GM19468 (cell line): ENCODE measurements around the gene KLK4.
A peak's percentile ranks its signal among the peaks of the same experiment; 100 is the strongest.
"Not testable (repeated sequence)": the region's sequence is repeated elsewhere in the genome, so short reads cannot be mapped to it uniquely, and the experiment has no call there.

Source experiments
- ATAC-seq: cut with Tn5 transposase; IDR thresholded peaks from one replicate; pipeline ENCODE4 v1.9.1; 2021; ENCODE audit warnings: mild to moderate bottlenecking, moderate library complexity, moderate number of reproducible peaks; ENCODE audit not compliant: unreplicated experiment; ENCODE audit errors: extremely low read depth

Gene KLK4

GRCh38 chr19:50916069-50916468 lies 4.9 kb upstream of the KLK4 start:
- no peak for ATAC-seq

- ATAC-seq: no peak
Measured at GRCh38 chr19:50912727-50913716, 1.8 kb upstream of the KLK4 start.

GRCh38 chr19:50912102-50912599 lies 956 bp upstream of the KLK4 start:
- ATAC-seq: no peak

- ATAC-seq: no peak
Measured at GRCh38 chr19:50910722-50911121, 473 bp downstream of the KLK4 start.

- ATAC-seq: no peak
Measured at GRCh38 chr19:50909240-50910070, 1.7 kb downstream of the KLK4 start.

- no peak for ATAC-seq
Measured at GRCh38 chr19:50908336-50908735, 2.9 kb downstream of the KLK4 start.

GRCh38 chr19:50906217-50906616 lies 5.0 kb downstream of the KLK4 start:
- ATAC-seq: no peak

GRCh38 chr19:50902640-50903039 lies 8.6 kb downstream of the KLK4 start:
- ATAC-seq: no peak

GRCh38 chr19:50899569-50899968 lies 11.6 kb downstream of the KLK4 start:
- no peak for ATAC-seq

GRCh38 chr19:50898018-50898417 lies 13.2 kb downstream of the KLK4 start:
- ATAC-seq: no peak

- no peak for ATAC-seq
Measured at GRCh38 chr19:50897612-50898011, 13.6 kb downstream of the KLK4 start.

- ATAC-seq: no peak
Measured at GRCh38 chr19:50897191-50897607, 14.0 kb downstream of the KLK4 start.

GRCh38 chr19:50896591-50897190 lies 14.5 kb downstream of the KLK4 start:
- peak; percentile 42 for ATAC-seq

GRCh38 chr19:50896089-50896590 lies 15.1 kb downstream of the KLK4 start:
- not testable (repeated sequence) for ATAC-seq

GRCh38 chr19:50894478-50895356 lies 16.5 kb downstream of the KLK4 start:
- ATAC-seq: no peak

- ATAC-seq: no peak
Measured at GRCh38 chr19:50893047-50893736, 18.0 kb downstream of the KLK4 start.

GRCh38 chr19:50891253-50891625 lies 20.0 kb downstream of the KLK4 start:
- no peak for ATAC-seq

- ATAC-seq: no peak
Measured at GRCh38 chr19:50890422-50891252, 20.6 kb downstream of the KLK4 start.
